GM23338 (cell line): Measurements from ENCODE around the gene AZGP1. TPM values are rescaled to one million over a fixed set of nuclear protein-coding genes. Genes with fewer than 3 reads are reported as not detected.

ENCODE experiments used
- ATAC-seq: fragments of 200-7000 bp; cut with Tn5 transposase; 3 replicates; pipeline ENCODE4 v1.9.1; 2020
- DNase-seq: peaks from one replicate; pipeline ENCODE4 v3.0.0-alpha.2; 2015; ENCODE audit warnings: low spot score
- H2AFZ ChIP-seq: fragments of 200-600 bp; sonication (generic); 2 replicates; pipeline ENCODE4 v1.8.0; 2016; ENCODE audit warnings: antibody characterized with exemption, mild to moderate bottlenecking, moderate library complexity
- H3F3A ChIP-seq: fragments of 200-600 bp; sonication (generic); replicated peaks from 2 replicates; pipeline ENCODE4 v1.8.0; 2017; ENCODE audit warnings: antibody characterized with exemption, mixed run types, low read depth
- H3K27ac ChIP-seq: fragments of 200-600 bp; sonication (generic); 2 replicates; pipeline ENCODE4 v1.6.1; 2016; ENCODE audit warnings: low read depth
- H3K27me3 ChIP-seq: fragments of 200-600 bp; sonication (generic); 2 replicates; pipeline ENCODE4 v1.8.0; 2016; ENCODE audit warnings: mild to moderate bottlenecking, mixed run types, moderate library complexity; ENCODE audit not compliant: insufficient read depth
- H3K36me3 ChIP-seq: fragments of 200-600 bp; sonication (generic); 2 replicates; pipeline ENCODE4 v1.8.0; 2016; ENCODE audit warnings: mild to moderate bottlenecking; ENCODE audit not compliant: insufficient read depth
- H3K4me1 ChIP-seq: fragments of 200-600 bp; sonication (generic); 2 replicates; pipeline ENCODE4 v1.8.0; 2016; ENCODE audit warnings: mild to moderate bottlenecking, moderate library complexity; ENCODE audit not compliant: insufficient read depth
- H3K4me2 ChIP-seq: fragments of 200-600 bp; sonication (generic); 2 replicates; pipeline ENCODE4 v1.7.1; 2017; ENCODE audit warnings: mixed run types
- H3K4me3 ChIP-seq: fragments of 200-600 bp; sonication (generic); 2 replicates; pipeline ENCODE4 v1.6.1; 2016; ENCODE audit warnings: mixed run types
- H3K79me2 ChIP-seq: fragments of 200-600 bp; sonication (generic); replicated peaks from 2 replicates; pipeline ENCODE4 v1.8.0; 2017; ENCODE audit warnings: mild to moderate bottlenecking; ENCODE audit not compliant: insufficient read depth
- H3K9me2 ChIP-seq: fragments of 200-600 bp; sonication (generic); 2 replicates; pipeline ENCODE4 v1.8.0; 2017; ENCODE audit not compliant: insufficient read depth
- H4K20me1 ChIP-seq: fragments of 200-600 bp; sonication (generic); replicated peaks from 2 replicates; pipeline ENCODE4 v1.8.0; 2017; ENCODE audit warnings: mild to moderate bottlenecking; ENCODE audit not compliant: insufficient read depth
- H3K27ac Mint-ChIP-seq: 2 replicates; pipeline ENCODE4 v1.8.0; 2020; ENCODE audit warnings: inconsistent platforms, mild to moderate bottlenecking, moderate library complexity, mixed read lengths
- H3K27me3 Mint-ChIP-seq: 3 replicates; pipeline ENCODE4 v1.8.0; 2022; ENCODE audit warnings: low read depth, mild to moderate bottlenecking, moderate library complexity, mixed read lengths, inconsistent platforms; ENCODE audit not compliant: insufficient read depth, poor library complexity
- H3K36me3 Mint-ChIP-seq: 3 replicates; pipeline ENCODE4 v1.8.0; 2021; ENCODE audit warnings: low read depth, mild to moderate bottlenecking, inconsistent platforms, moderate library complexity, mixed read lengths
- H3K4me1 Mint-ChIP-seq: 3 replicates; pipeline ENCODE4 v1.8.0; 2020; ENCODE audit warnings: mild to moderate bottlenecking, inconsistent platforms, mixed read lengths
- H3K4me3 Mint-ChIP-seq: 3 replicates; pipeline ENCODE4 v1.8.0; 2021; ENCODE audit warnings: moderate library complexity, mild to moderate bottlenecking, inconsistent platforms, mixed read lengths
- H3K9me3 Mint-ChIP-seq: 3 replicates; pipeline ENCODE4 v1.8.0; 2020; ENCODE audit warnings: moderate library complexity, mild to moderate bottlenecking, inconsistent platforms, mixed read lengths
- CTCF ChIP-seq, 2 experiments: fragments of 200-600 bp in 1 of 2; sonication (generic) in 1 of 2; conservative IDR thresholded peaks; 2 replicates each; pipeline versions ENCODE4 v1.5.1 to v1.6.1; 2016 to 2017; ENCODE audit warnings: antibody characterized with exemption in 2 of 2, low read depth in 2 of 2, mild to moderate bottlenecking in 2 of 2, moderate library complexity in 1 of 2
- EZH2phosphoT487 ChIP-seq: fragments of 200-600 bp; sonication (generic); IDR thresholded peaks from one replicate; pipeline ENCODE4 v1.8.1; 2018; ENCODE audit warnings: antibody characterized with exemption; ENCODE audit not compliant: unreplicated experiment
- NANOG ChIP-seq: IDR thresholded peaks from 2 replicates; pipeline ENCODE4 v1.6.1; 2016; ENCODE audit warnings: antibody characterized with exemption, borderline replicate concordance
- ZNF114 ChIP-seq: fragments of 250-450 bp; sonication (Bioruptor Pico); IDR thresholded peaks from 2 replicates; pipeline ENCODE4 v1.5.0; 2020; ENCODE audit warnings: mild to moderate bottlenecking, moderate library complexity
- polyA plus RNA-seq: library from polyadenylated mRNA; unstranded; fragments of >200 nt; fragmentation: Nextera tagmentation; extraction: Ambion mirVana; gene quantifications from 2 replicates; pipeline ENCODE4 v1.2.1, GENCODE V29; 2016
- total RNA-seq: library from RNA; depleted of rRNA; stranded (reverse); fragments of >200 nt; shearing (Covaris generic); gene quantifications from 2 replicates; pipeline ENCODE4 v1.2.3, GENCODE V29; 2014
- TF ChIP-seq, protein P1 (sequence below): IDR thresholded peaks from 2 replicates; pipeline ENCODE4 v1.6.1; 2016; ENCODE audit warnings: antibody characterized with exemption
- TF ChIP-seq, protein P2 (sequence below): IDR thresholded peaks from one replicate; pipeline ENCODE4 v1.6.1; 2018; ENCODE audit warnings: antibody characterized with exemption; ENCODE audit not compliant: unreplicated experiment
- TF ChIP-seq, protein P3 (sequence below): fragments of 250-450 bp; sonication (Bioruptor Pico); IDR thresholded peaks from 2 replicates; pipeline ENCODE4 v1.5.0; 2020; ENCODE audit warnings: mild to moderate bottlenecking, moderate library complexity

The AZGP1 gene
- total and polyA plus RNA-seq, 2 experiments from 2014 or later = 0.17 to 1.3 TPM

DNA sequence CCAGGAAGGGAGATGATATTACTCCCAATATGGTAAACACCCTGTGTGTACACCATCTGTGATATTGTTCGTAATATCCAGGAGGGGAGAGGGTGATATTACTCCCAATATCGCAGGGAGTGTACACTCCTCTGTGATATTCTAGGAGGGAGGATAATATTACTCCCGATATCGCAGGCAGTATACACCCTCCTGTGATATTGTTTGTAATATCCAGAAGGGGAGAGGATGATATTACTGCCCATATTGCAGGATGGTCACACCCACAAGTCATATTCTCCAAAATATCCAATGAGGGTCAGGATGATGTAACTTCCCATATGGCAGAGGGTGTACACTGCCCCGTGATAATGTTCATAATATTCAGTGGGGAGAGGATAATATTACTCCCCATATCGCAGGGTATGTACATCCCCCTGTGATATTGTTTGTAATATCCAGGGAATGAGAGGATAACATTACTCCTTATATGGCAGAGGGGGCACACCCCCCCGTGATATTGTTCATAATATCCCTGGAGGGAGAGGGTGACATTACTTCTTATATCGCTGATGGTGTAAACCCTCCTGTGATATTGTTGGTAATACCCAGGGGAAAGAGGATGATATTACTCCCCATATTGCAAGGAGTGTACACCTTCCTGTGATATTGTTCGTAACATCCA lies 17.1 kb downstream of the AZGP1 start:
- Mint-ChIP-seq H3K36me3 (peaks cover 2% of the 10 kb centered on the region; the same call in 2 of the 3 replicates), H3K4me1 (no peaks in the 10 kb centered on the region), H3K4me3 (no peak overlapping the region), H3K9me3 (peaks cover 3% of the 10 kb centered on the region), H3K27me3 (peaks cover 9% of the 10 kb centered on the region), H3K27ac (no peak overlapping the region)
- Histone ChIP-seq H3K36me3 (no peaks in the 10 kb centered on the region), H3K79me2 (no peaks in the 10 kb centered on the region), H3K27me3 (no peaks in the 10 kb centered on the region), H3K4me3 (no peak overlapping the region), H3F3A (no peaks in the 10 kb centered on the region), H3K9me2 (peaks cover 5% of the 10 kb centered on the region; the same call in 1 of the 2 replicates), H2AFZ (no peak overlapping the region), H3K4me1 (no peaks in the 10 kb centered on the region), H3K4me2 (no peak overlapping the region), H4K20me1 (no peaks in the 10 kb centered on the region), H3K27ac (no peak overlapping the region)
- TF ChIP-seq, protein P1, sequence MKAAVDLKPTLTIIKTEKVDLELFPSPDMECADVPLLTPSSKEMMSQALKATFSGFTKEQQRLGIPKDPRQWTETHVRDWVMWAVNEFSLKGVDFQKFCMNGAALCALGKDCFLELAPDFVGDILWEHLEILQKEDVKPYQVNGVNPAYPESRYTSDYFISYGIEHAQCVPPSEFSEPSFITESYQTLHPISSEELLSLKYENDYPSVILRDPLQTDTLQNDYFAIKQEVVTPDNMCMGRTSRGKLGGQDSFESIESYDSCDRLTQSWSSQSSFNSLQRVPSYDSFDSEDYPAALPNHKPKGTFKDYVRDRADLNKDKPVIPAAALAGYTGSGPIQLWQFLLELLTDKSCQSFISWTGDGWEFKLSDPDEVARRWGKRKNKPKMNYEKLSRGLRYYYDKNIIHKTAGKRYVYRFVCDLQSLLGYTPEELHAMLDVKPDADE = no peak
- TF ChIP-seq ZNF114 = no peak
- TF ChIP-seq NANOG = no peak
- no peak for TF ChIP-seq EZH2phosphoT487
- TF ChIP-seq, protein P2, sequence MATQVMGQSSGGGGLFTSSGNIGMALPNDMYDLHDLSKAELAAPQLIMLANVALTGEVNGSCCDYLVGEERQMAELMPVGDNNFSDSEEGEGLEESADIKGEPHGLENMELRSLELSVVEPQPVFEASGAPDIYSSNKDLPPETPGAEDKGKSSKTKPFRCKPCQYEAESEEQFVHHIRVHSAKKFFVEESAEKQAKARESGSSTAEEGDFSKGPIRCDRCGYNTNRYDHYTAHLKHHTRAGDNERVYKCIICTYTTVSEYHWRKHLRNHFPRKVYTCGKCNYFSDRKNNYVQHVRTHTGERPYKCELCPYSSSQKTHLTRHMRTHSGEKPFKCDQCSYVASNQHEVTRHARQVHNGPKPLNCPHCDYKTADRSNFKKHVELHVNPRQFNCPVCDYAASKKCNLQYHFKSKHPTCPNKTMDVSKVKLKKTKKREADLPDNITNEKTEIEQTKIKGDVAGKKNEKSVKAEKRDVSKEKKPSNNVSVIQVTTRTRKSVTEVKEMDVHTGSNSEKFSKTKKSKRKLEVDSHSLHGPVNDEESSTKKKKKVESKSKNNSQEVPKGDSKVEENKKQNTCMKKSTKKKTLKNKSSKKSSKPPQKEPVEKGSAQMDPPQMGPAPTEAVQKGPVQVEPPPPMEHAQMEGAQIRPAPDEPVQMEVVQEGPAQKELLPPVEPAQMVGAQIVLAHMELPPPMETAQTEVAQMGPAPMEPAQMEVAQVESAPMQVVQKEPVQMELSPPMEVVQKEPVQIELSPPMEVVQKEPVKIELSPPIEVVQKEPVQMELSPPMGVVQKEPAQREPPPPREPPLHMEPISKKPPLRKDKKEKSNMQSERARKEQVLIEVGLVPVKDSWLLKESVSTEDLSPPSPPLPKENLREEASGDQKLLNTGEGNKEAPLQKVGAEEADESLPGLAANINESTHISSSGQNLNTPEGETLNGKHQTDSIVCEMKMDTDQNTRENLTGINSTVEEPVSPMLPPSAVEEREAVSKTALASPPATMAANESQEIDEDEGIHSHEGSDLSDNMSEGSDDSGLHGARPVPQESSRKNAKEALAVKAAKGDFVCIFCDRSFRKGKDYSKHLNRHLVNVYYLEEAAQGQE = no peak
- TF ChIP-seq, protein P3, sequence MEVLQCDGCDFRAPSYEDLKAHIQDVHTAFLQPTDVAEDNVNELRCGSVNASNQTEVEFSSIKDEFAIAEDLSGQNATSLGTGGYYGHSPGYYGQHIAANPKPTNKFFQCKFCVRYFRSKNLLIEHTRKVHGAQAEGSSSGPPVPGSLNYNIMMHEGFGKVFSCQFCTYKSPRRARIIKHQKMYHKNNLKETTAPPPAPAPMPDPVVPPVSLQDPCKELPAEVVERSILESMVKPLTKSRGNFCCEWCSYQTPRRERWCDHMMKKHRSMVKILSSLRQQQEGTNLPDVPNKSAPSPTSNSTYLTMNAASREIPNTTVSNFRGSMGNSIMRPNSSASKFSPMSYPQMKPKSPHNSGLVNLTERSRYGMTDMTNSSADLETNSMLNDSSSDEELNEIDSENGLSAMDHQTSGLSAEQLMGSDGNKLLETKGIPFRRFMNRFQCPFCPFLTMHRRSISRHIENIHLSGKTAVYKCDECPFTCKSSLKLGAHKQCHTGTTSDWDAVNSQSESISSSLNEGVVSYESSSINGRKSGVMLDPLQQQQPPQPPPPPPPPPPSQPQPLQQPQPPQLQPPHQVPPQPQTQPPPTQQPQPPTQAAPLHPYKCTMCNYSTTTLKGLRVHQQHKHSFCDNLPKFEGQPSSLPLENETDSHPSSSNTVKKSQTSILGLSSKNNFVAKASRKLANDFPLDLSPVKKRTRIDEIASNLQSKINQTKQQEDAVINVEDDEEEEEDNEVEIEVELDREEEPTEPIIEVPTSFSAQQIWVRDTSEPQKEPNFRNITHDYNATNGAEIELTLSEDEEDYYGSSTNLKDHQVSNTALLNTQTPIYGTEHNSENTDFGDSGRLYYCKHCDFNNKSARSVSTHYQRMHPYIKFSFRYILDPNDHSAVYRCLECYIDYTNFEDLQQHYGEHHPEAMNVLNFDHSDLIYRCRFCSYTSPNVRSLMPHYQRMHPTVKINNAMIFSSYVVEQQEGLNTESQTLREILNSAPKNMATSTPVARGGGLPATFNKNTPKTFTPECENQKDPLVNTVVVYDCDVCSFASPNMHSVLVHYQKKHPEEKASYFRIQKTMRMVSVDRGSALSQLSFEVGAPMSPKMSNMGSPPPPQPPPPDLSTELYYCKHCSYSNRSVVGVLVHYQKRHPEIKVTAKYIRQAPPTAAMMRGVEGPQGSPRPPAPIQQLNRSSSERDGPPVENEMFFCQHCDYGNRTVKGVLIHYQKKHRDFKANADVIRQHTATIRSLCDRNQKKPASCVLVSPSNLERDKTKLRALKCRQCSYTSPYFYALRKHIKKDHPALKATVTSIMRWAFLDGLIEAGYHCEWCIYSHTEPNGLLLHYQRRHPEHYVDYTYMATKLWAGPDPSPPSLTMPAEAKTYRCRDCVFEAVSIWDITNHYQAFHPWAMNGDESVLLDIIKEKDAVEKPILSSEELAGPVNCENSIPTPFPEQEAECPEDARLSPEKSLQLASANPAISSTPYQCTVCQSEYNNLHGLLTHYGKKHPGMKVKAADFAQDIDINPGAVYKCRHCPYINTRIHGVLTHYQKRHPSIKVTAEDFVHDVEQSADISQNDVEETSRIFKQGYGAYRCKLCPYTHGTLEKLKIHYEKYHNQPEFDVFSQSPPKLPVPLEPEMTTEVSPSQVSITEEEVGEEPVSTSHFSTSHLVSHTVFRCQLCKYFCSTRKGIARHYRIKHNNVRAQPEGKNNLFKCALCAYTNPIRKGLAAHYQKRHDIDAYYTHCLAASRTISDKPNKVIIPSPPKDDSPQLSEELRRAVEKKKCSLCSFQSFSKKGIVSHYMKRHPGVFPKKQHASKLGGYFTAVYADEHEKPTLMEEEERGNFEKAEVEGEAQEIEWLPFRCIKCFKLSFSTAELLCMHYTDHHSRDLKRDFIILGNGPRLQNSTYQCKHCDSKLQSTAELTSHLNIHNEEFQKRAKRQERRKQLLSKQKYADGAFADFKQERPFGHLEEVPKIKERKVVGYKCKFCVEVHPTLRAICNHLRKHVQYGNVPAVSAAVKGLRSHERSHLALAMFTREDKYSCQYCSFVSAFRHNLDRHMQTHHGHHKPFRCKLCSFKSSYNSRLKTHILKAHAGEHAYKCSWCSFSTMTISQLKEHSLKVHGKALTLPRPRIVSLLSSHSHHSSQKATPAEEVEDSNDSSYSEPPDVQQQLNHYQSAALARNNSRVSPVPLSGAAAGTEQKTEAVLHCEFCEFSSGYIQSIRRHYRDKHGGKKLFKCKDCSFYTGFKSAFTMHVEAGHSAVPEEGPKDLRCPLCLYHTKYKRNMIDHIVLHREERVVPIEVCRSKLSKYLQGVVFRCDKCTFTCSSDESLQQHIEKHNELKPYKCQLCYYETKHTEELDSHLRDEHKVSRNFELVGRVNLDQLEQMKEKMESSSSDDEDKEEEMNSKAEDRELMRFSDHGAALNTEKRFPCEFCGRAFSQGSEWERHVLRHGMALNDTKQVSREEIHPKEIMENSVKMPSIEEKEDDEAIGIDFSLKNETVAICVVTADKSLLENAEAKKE (CRISPR knock-in tag) = no peak
- TF ChIP-seq CTCF (conservative IDR thresholded peaks at IDR 0.05; ENCODE audit: low read depth in 2 of 2) = no peak
- no peak for ATAC-seq
- DNase-seq = no peak
